Small intestine (tissue), 7 donors: ENCODE data around the gene PIGL. TPM values are rescaled to one million over a fixed set of nuclear protein-coding genes. Genes with fewer than 3 reads are reported as not detected.
"Not testable (repeated sequence)": the region's sequence is repeated elsewhere in the genome, so short reads cannot be mapped to it uniquely, and the experiment has no call there.

ENCODE experiments used
- DNase-seq, 2 donors: peaks; one replicate each; pipeline versions ENCODE4 v3.0.0 to v3.0.0-alpha.2; 2013
- FAIRE-seq: peaks from 2 replicates; lab custom pipeline; 2012; peaks lifted over from hg19 to GRCh38; lab: Jason Lieb, UNC
- H3K27ac ChIP-seq, 3 donors: one replicate each; pipeline ENCODE4 v1.5.1; 2013; ENCODE audit warnings: low read length in 2 of 3, mild to moderate bottlenecking in 2 of 3, control low read depth in 1 of 3, inconsistent platforms in 1 of 3, low read depth in 1 of 3, moderate library complexity in 1 of 3
- H3K27me3 ChIP-seq, 3 donors: one replicate each; pipeline ENCODE4 v1.6.1; 2013; ENCODE audit warnings: low read length in 3 of 3, inconsistent platforms in 1 of 3; ENCODE audit not compliant: control insufficient read depth in 3 of 3, insufficient read depth in 3 of 3
- H3K36me3 ChIP-seq, 3 donors: one replicate each; pipeline ENCODE4 v1.6.1; 2013; ENCODE audit warnings: low read length in 3 of 3, inconsistent platforms in 1 of 3, low read depth in 1 of 3, mild to moderate bottlenecking in 1 of 3, moderate library complexity in 1 of 3; ENCODE audit not compliant: control insufficient read depth in 3 of 3, insufficient read depth in 2 of 3
- H3K4me1 ChIP-seq, 3 donors: one replicate each; pipeline ENCODE4 v1.6.1; 2013; ENCODE audit warnings: low read length in 2 of 3, inconsistent platforms in 1 of 3, low read depth in 1 of 3, mild to moderate bottlenecking in 1 of 3, moderate library complexity in 1 of 3; ENCODE audit not compliant: control insufficient read depth in 3 of 3, insufficient read depth in 2 of 3
- H3K4me3 ChIP-seq, 3 donors: one replicate each; pipeline ENCODE4 v1.5.1; 2013; ENCODE audit warnings: low read length in 3 of 3, control low read depth in 1 of 3, inconsistent platforms in 1 of 3, low read depth in 1 of 3, mild to moderate bottlenecking in 1 of 3, moderate library complexity in 1 of 3
- H3K9me3 ChIP-seq, 2 donors: one replicate each; pipeline ENCODE4 v1.6.1; 2013; ENCODE audit warnings: low read depth in 1 of 2, low read length in 1 of 2; ENCODE audit not compliant: control insufficient read depth in 2 of 2, insufficient read depth in 1 of 2
- WGBS, 3 donors: extraction: QIAGEN DNeasy Blood & Tissue Kit; methylation state at CpG; one replicate each; pipeline ENCODE4 v1.1.7; 2013; 5-methylcytosine and 5-hydroxymethylcytosine counted together
- polyA plus RNA-seq, 4 donors: library from polyadenylated mRNA; stranded (reverse) in 3 of 4; unstranded in 1 of 4; fragments of 200-250 nt in 3 of 4; fragments of 120-200 nt in 1 of 4; gene quantifications; one replicate each; pipeline versions ENCODE4 v1.2.1 to v1.2.3, GENCODE V29; 2013
- donor health status: healthy with polysubstance abuse.
- donor health status: control.
- donor health status: control.
- donor health status: Bipolar disorder and iron deficiency.
- donor health status: healthy.

Gene PIGL
- polyA plus RNA-seq, 4 donors = 19.0 to 43.1 (median 25.9) TPM

DNA sequence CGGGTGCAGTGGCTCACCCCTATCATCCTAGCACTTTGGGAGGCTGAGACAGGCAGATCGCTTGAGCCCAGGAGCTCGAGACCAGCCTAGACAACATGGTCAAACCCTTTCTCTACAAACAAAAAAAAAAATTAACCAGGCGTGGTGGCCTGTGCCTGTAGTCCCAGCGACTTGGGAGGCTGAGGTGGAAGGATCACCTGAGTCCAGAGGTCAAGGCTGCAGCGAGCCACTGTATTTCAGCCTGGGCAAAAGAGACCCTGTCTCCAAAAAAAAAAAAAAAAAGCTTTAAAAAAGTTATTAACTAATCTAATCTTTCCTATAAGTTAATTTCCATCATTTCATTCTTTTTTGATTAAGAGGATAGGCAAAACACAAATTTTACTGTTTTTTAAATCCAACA lies 4.2 kb upstream of the PIGL start:
- no peaks in the 10 kb centered on the region for H3K27me3 ChIP-seq
- H3K27ac ChIP-seq = peak overlapping the region in 2 of 3 donors; percentile 20 to 34
- peak overlapping the region in 1 of 3 donors; percentile 79 for H3K4me3 ChIP-seq
- no peaks in the 10 kb centered on the region for H3K9me3 ChIP-seq
- FAIRE-seq (no peak), DNase-seq (peak in 1 of 2 donors; percentile 31)
- 19 to 64% (median 39%) methylated on average over 6 of the region's 6 CpGs for WGBS, 3 donors
- H3K4me1 ChIP-seq = peaks cover 6 to 12% (median 6%) of the 10 kb centered on the region in 3 donors
- H3K36me3 ChIP-seq = peaks cover 0 to 3% (median 0%) of the 10 kb centered on the region in 3 donors

DNA sequence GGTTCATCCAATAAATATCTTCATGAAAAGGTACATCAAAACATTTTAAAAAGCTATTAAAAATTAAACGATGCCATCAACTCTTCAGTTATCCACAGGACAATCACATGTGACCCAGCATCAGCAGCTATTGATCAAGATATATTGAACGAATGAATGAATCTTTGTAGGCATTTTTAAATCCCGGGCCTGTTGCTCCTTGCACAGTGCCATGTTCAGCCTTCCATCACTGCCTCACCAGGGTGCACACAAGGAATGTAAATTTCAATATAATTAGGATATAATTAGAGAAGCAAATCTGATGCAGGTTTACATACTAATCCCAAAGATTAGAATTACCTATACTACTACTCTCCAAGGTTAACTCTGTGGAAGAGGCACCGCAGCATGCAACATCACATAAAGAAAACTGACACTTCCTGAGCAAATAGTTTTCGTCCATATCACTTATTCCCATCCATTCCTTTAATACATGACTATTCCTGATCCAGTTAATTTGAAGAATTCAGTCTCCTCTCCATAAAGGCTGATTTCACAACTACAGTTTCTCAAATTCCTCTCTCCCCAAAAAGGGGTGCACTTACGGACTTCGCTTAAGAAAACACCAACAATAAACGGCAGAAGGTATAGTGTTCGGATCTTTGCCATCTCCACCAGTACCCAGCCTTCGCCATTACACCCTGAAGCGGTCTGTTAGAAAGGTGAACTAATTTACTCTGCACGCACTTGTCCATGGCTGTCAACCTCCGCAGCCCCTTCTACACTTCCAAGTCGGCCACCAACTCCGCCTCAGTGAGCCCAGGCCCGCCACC lies 2.6 kb upstream of the PIGL start:
- H3K9me3 ChIP-seq = no peaks in the 10 kb centered on the region
- FAIRE-seq (no peak), DNase-seq (peak in 1 of 2 donors; percentile 40)
- H3K27me3 ChIP-seq = no peaks in the 10 kb centered on the region
- H3K4me1 ChIP-seq = peaks cover 6 to 12% (median 6%) of the 10 kb centered on the region in 3 donors
- H3K4me3 ChIP-seq = peak overlapping the region; percentile 79 to 92 (median 80)
- WGBS, 3 donors = 2 to 4% (median 4%) methylated on average over 16 of the region's 16 CpGs
- peaks cover 0 to 7% (median 0%) of the 10 kb centered on the region in 3 donors for H3K36me3 ChIP-seq
- peak overlapping the region; percentile 97 for H3K27ac ChIP-seq

DNA sequence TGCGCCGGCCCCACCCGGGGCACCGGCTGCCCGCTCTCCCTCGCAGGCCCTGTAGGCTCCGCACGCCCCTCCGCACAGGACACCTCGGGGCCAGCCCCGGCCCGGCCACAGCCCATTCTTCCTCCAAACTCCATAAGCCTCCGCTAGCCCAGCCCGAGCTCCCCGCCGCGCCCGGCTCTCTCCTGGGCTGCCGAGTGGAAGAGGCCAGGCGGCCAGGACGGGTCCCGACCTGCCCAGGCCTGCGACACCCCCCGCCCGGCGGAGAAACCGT lies 2.1 kb upstream of the PIGL start:
- DNase-seq (no peak), FAIRE-seq (no peak)
- Histone ChIP-seq H3K4me3 (peak overlapping the region; percentile 79 to 92 (median 80)), H3K27ac (peak overlapping the region; percentile 97), H3K36me3 (peaks cover 0 to 10% (median 0%) of the 10 kb centered on the region in 3 donors), H3K9me3 (no peaks in the 10 kb centered on the region), H3K4me1 (peaks cover 6 to 12% (median 6%) of the 10 kb centered on the region in 3 donors), H3K27me3 (no peaks in the 10 kb centered on the region)
- 0 to 1% (median 1%) methylated on average over 23 to 27 of the region's 27 CpGs for WGBS, 3 donors

DNA sequence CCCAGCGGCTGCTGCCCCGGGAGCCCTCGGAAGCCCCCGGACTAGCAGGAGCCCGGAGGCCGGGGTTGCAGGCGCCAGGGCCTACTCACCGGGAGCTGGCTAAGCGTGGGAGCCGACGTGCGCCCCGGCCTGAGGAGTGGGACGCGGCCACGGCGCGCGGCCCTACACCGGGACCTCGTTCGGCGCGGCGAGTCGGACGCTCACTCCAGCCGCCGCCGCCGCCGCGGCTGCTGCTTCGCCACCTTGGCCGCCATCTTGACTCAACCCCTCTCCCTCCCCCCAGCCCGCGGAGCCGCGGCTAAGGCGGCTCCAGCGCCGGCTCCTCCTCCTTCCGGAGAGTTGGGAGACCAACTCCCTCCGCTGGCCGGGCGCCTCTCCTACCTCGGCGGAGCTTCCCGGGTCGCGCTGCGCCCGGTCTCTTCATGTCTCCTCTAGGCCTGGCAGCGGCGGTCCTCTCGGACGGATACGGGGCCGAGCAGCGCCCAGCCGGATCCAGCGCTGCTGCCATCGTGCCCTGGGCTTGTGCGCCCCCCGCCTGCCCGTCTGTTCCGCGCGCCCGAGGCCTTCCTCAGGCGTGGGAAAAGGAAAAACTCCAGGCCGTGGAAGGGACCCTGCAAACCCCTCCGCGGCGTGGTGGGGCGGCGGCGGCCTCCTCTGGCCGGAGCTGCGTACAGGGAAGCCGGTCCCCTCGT lies 1.6 kb upstream of the PIGL start, which contains the start of gene NCOR1:
Gene NCOR1, minus strand, starts transcription at position 262 of the 692 bp plus-strand sequence. CDS start 20,965 bp downstream, outside the sequence.
- DNase-seq = peak; percentile 93 to 97
- Histone ChIP-seq H3K4me3 (peak within 1 kb of the TSS; percentile 79 to 92 (median 80)), H3K36me3 (peaks cover 0 to 12% (median 0%) of the 10 kb centered on the region in 3 donors), H3K9me3 (no peaks in the 10 kb centered on the region), H3K27me3 (no peaks in the 10 kb centered on the region), H3K4me1 (peaks cover 6 to 12% (median 6%) of the 10 kb centered on the region in 3 donors), H3K27ac (peak within 1 kb of the TSS; percentile 97)
- FAIRE-seq = no peak
- WGBS, 3 donors = 0% methylated on average over 31 to 82 of the region's 82 CpGs

DNA sequence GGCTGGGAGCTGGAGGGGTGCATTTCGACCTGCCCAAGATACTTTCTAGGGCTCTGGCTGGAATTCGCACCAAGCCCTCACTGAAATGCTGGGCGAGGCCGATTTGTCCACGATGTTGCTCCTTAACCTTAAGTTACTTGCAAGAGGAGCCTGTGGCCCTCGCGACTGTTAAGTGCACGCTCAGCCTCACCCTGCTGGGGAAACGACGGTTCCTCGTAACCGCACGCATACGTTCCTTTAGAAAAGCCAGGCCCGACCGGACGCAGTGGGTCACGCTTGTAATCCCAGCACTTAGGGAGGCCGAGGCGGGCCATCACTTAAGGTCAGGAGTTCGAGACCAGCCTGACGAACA lies 1.1 kb upstream of the PIGL start:
- peak in 1 of 2 donors; percentile 63 for DNase-seq
- H3K4me1 ChIP-seq = peaks cover 6 to 12% (median 6%) of the 10 kb centered on the region in 3 donors
- peak overlapping the region; percentile 97 for H3K27ac ChIP-seq
- H3K4me3 ChIP-seq = peak overlapping the region; percentile 79 to 92 (median 80)
- H3K27me3 ChIP-seq = no peaks in the 10 kb centered on the region
- peaks cover 0 to 12% (median 0%) of the 10 kb centered on the region in 3 donors for H3K36me3 ChIP-seq
- 25 to 37% (median 25%) methylated on average over 22 of the region's 22 CpGs for WGBS, 3 donors
- H3K9me3 ChIP-seq = no peaks in the 10 kb centered on the region
- FAIRE-seq = no peak

DNA sequence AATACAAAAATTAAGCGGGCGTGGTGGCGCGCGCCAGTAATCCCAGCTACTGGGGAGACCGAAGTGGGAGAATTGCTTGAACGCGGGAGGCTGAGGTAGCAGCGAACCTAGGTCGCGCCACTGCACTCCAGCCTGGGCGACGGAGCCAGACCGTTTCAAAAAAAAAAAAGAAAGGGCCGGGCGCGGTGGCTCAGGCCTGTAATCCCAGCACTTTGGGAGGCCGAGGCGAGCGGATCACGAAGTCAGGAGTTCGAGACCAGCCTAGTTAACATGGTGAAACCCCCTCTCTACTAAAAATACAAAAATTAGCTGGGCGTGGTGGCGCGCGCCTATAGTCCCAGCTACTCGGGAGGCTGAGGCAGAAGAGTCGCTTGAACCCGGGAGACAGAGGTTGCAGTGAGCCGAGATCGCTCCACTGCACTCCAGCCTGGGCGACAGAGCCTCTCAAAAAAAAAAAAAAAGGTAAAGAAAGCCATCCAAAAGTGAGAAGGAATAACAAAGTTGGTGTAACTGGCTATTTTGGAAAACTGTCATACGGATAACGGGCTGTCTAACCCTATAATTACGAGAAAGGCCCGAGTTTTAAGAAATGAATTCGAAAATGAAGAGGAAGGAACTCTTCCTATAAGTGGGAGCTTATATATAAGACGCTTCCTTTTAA lies 539 bp upstream of the PIGL start:
- WGBS, 3 donors = 76 to 78% (median 77%) methylated on average over 38 of the region's 38 CpGs
- not testable (repeated sequence) for DNase-seq, H3K27me3 ChIP-seq, H3K9me3 ChIP-seq, FAIRE-seq
- peak overlapping the region; percentile 97 for H3K27ac ChIP-seq
- peak overlapping the region; percentile 80 to 92 (median 82) for H3K4me3 ChIP-seq
- peaks cover 3 to 12% (median 6%) of the 10 kb centered on the region in 3 donors for H3K4me1 ChIP-seq
- H3K36me3 ChIP-seq = peaks cover 0 to 12% (median 0%) of the 10 kb centered on the region in 3 donors

DNA sequence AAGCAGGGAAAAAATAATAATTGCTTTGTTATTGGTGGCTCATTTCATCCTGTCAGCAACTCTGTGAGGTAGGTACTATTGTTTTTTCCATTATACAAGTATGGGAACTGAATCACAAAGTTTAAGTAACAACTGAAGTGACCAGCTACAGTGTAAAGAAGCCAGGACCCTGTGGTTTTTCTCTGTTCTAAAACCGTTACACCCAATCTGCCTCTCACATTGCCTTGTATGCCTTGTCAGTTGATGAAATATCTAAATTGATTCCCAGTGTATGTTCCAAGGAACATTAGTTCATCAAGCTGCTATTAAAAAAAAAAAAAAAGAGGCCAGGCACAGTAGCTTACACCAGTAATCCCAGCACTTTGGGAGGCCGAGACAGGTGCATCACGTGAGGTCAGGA lies 5.4 kb downstream of the PIGL start:
- Histone ChIP-seq H3K36me3 (peaks cover 0 to 29% (median 0%) of the 10 kb centered on the region in 3 donors), H3K27me3 (no peaks in the 10 kb centered on the region), H3K4me3 (no peak overlapping the region), H3K9me3 (no peaks in the 10 kb centered on the region), H3K27ac (no peak overlapping the region), H3K4me1 (no peaks in the 10 kb centered on the region)
- FAIRE-seq (no peak), DNase-seq (no peak)
- 91 to 95% (median 92%) methylated on average over 3 of the region's 3 CpGs for WGBS, 3 donors
